Ramos (cell line): ENCODE data around the gene PRKCA.

Experiments used
- in situ Hi-C: fragments of 300-500 bp; cut with MboI; formaldehyde crosslinking; loops from one replicate; pipeline ENCODE4 v1.14.3; 2022; ENCODE audit warnings: low sequenced_read_pairs; ENCODE audit not compliant: unreplicated experiment

Gene PRKCA

GRCh38 chr17:66405836-66406677, 103.6 kb downstream of the PRKCA start:
- in situ Hi-C loops: no loop called here

GRCh38 chr17:66406701-66407644, 104.6 kb downstream of the PRKCA start:
- in situ Hi-C loops: no loop called here

GRCh38 chr17:66407864-66408263, 105.5 kb downstream of the PRKCA start:
- in situ Hi-C loops: no loop called here

- in situ Hi-C loops: loop anchor here (10.0 kb wide), 1 partner anchor 107 kb away; the partner anchor contains the start of gene PRKCA
Observed at GRCh38 chr17:66411520-66411919, 109.1 kb downstream of the PRKCA start.

- in situ Hi-C loops: loop anchor here (10.0 kb wide), 1 partner anchor 108 kb away; the partner anchor contains the start of gene PRKCA
Observed at GRCh38 chr17:66412857-66413558, 110.6 kb downstream of the PRKCA start.

GRCh38 chr17:66413559-66414520, 111.4 kb downstream of the PRKCA start:
- in situ Hi-C loops: loop anchor here (10.0 kb wide), 1 partner anchor 109 kb away; the partner anchor contains the start of gene PRKCA

GRCh38 chr17:66414561-66415175, 112.3 kb downstream of the PRKCA start:
- in situ Hi-C loops: loop anchor here (10.0 kb wide), 1 partner anchor 110 kb away; the partner anchor contains the start of gene PRKCA

- in situ Hi-C loops: loop anchor here (10.0 kb wide), 1 partner anchor 111 kb away; the partner anchor contains the start of gene PRKCA
Observed at GRCh38 chr17:66415366-66416206, 113.2 kb downstream of the PRKCA start.

- in situ Hi-C loops: loop anchor here (10.0 kb wide), 1 partner anchor 112 kb away; the partner anchor contains the start of gene PRKCA
Observed at GRCh38 chr17:66416207-66416940, 114.0 kb downstream of the PRKCA start.

- in situ Hi-C loops: loop anchor here (10.0 kb wide), 1 partner anchor 113 kb away; the partner anchor contains the start of gene PRKCA
Observed at GRCh38 chr17:66417300-66417719, 114.9 kb downstream of the PRKCA start.

GRCh38 chr17:66420961-66421371, 118.6 kb downstream of the PRKCA start:
- in situ Hi-C loops: no loop called here

- in situ Hi-C loops: no loop called here
Observed at GRCh38 chr17:66422186-66422585, 119.8 kb downstream of the PRKCA start.

GRCh38 chr17:66423056-66423955, 120.9 kb downstream of the PRKCA start:
- in situ Hi-C loops: no loop called here

GRCh38 chr17:66425756-66426396, 123.5 kb downstream of the PRKCA start:
- in situ Hi-C loops: no loop called here

- in situ Hi-C loops: no loop called here
Observed at GRCh38 chr17:66426397-66427033, 124.1 kb downstream of the PRKCA start.
